Small intestine (tissue), 7 donors: ENCODE measurements around the gene SYT3. TPM values are rescaled to one million over a fixed set of nuclear protein-coding genes. Genes with fewer than 3 reads are reported as not detected.
"Not testable (repeated sequence)": the region's sequence is repeated elsewhere in the genome, so short reads cannot be mapped to it uniquely, and the experiment has no call there.

Experiments used
- DNase-seq, 2 donors: peaks; one replicate each; pipeline versions ENCODE4 v3.0.0 to v3.0.0-alpha.2; 2013
- FAIRE-seq: peaks from 2 replicates; lab custom pipeline; 2012; peaks lifted over from hg19 to GRCh38; lab: Jason Lieb, UNC
- H3K27ac ChIP-seq, 3 donors: one replicate each; pipeline ENCODE4 v1.5.1; 2013; ENCODE audit warnings: low read length in 2 of 3, mild to moderate bottlenecking in 2 of 3, control low read depth in 1 of 3, inconsistent platforms in 1 of 3, low read depth in 1 of 3, moderate library complexity in 1 of 3
- H3K27me3 ChIP-seq, 3 donors: one replicate each; pipeline ENCODE4 v1.6.1; 2013; ENCODE audit warnings: low read length in 3 of 3, inconsistent platforms in 1 of 3; ENCODE audit not compliant: control insufficient read depth in 3 of 3, insufficient read depth in 3 of 3
- H3K36me3 ChIP-seq, 3 donors: one replicate each; pipeline ENCODE4 v1.6.1; 2013; ENCODE audit warnings: low read length in 3 of 3, inconsistent platforms in 1 of 3, low read depth in 1 of 3, mild to moderate bottlenecking in 1 of 3, moderate library complexity in 1 of 3; ENCODE audit not compliant: control insufficient read depth in 3 of 3, insufficient read depth in 2 of 3
- H3K4me1 ChIP-seq, 3 donors: one replicate each; pipeline ENCODE4 v1.6.1; 2013; ENCODE audit warnings: low read length in 2 of 3, inconsistent platforms in 1 of 3, low read depth in 1 of 3, mild to moderate bottlenecking in 1 of 3, moderate library complexity in 1 of 3; ENCODE audit not compliant: control insufficient read depth in 3 of 3, insufficient read depth in 2 of 3
- H3K4me3 ChIP-seq, 3 donors: one replicate each; pipeline ENCODE4 v1.5.1; 2013; ENCODE audit warnings: low read length in 3 of 3, control low read depth in 1 of 3, inconsistent platforms in 1 of 3, low read depth in 1 of 3, mild to moderate bottlenecking in 1 of 3, moderate library complexity in 1 of 3
- H3K9me3 ChIP-seq, 2 donors: one replicate each; pipeline ENCODE4 v1.6.1; 2013; ENCODE audit warnings: low read depth in 1 of 2, low read length in 1 of 2; ENCODE audit not compliant: control insufficient read depth in 2 of 2, insufficient read depth in 1 of 2
- WGBS, 3 donors: extraction: QIAGEN DNeasy Blood & Tissue Kit; methylation state at CpG; one replicate each; pipeline ENCODE4 v1.1.7; 2013; 5-methylcytosine and 5-hydroxymethylcytosine counted together
- polyA plus RNA-seq, 4 donors: library from polyadenylated mRNA; stranded (reverse) in 3 of 4; unstranded in 1 of 4; fragments of 200-250 nt in 3 of 4; fragments of 120-200 nt in 1 of 4; gene quantifications; one replicate each; pipeline versions ENCODE4 v1.2.1 to v1.2.3, GENCODE V29; 2013
- donor health status: healthy with polysubstance abuse.
- donor health status: control.
- donor health status: control.
- donor health status: Bipolar disorder and iron deficiency.
- donor health status: healthy.

The SYT3 gene
- polyA plus RNA-seq, 4 donors = 0.15 to 0.57 TPM; not detected in 2

DNA sequence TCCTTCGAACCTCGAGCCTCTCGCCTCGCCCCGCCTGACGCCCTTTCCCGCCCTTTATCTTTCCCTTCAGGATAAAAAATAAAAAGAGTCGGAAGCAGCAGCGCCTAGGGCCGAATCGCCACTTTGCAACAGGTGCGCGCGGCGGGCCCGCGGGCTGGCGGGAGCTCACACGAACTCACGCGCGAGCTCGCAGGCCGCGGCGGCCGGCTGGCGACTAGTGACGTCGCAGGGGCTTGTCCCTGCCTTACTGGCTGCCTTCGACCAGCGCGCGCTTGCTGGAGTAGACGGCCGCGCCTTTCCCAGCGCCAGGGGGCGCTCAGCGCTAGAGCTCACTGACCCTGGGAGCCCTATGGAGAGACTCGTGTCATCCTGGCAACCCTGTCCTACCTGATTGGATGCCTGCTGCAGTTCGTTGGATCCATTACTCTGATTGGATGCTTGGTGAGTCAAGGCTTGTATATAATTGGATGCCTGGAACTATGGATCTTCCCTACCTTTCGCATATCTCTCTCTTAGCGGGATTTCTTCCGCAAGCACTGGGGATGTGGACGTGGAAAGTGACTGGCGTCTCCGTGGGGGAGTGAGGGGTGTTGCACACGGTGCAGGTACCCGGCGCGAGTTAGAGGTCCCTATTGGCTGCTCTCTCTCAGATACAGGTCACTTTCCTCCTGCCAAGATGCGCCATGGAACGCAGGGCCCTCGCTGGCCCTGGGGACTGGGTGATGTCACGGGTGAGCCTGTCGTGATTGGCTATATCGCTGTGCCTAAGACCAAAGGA is 33.4 kb downstream of the SYT3 start:
- 38 to 67% (median 55%) methylated on average over 42 to 49 of the region's 58 CpGs for WGBS, 3 donors
- not testable (repeated sequence) for H3K27ac ChIP-seq, H3K4me3 ChIP-seq, FAIRE-seq, H3K36me3 ChIP-seq, H3K4me1 ChIP-seq, DNase-seq
- Histone ChIP-seq H3K9me3 (peaks cover 0 to 16% of the 10 kb centered on the region in 2 donors), H3K27me3 (peaks cover 0 to 15% (median 0%) of the 10 kb centered on the region in 3 donors)

DNA sequence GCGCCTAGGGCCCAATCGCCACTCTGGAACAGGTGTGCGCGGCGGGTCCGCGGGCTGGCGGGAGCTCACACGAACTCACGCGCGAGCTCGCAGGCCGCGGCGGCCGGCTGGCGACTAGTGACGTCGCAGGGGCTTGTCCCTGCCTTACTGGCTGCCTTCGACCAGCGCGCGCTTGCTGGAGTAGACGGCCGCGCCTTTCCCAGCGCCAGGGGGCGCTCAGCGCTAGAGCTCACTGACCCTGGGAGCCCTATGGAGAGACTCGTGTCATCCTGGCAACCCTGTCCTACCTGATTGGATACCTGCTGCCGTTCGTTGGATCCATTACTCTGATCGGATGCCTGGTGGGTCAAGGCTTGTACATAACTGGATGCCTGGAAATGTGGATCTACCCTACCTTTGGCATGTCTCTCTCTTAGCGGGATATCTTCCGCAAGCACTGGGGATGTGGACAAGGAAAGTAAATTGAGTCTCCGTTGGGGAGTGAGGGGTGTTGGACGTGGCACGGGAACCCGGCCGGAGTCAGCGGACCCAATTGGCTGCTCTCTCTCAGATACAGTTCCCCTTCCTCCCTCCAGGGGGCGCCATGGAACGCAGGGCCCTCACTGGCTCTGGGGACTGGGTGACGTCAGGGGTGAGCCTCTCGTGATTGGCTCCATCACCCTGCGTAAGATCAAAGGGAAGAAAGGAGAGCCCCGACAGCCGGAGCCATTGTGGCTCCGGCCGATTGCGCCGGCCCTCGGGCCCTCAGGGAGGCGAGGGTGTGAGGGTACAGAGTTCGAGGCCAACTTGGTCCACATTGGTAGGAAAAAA is 35.2 kb downstream of the SYT3 start:
- not testable (repeated sequence) for H3K4me1 ChIP-seq, H3K4me3 ChIP-seq, H3K36me3 ChIP-seq, H3K27ac ChIP-seq, DNase-seq, FAIRE-seq
- Histone ChIP-seq H3K27me3 (peaks cover 0 to 15% (median 0%) of the 10 kb centered on the region in 3 donors), H3K9me3 (peaks cover 0 to 16% of the 10 kb centered on the region in 2 donors)
- WGBS, 3 donors = 47 to 75% methylated on average over 32 to 46 of the region's 56 CpGs; no CpG with 5 or more reads in 1 of the 3 donors

DNA sequence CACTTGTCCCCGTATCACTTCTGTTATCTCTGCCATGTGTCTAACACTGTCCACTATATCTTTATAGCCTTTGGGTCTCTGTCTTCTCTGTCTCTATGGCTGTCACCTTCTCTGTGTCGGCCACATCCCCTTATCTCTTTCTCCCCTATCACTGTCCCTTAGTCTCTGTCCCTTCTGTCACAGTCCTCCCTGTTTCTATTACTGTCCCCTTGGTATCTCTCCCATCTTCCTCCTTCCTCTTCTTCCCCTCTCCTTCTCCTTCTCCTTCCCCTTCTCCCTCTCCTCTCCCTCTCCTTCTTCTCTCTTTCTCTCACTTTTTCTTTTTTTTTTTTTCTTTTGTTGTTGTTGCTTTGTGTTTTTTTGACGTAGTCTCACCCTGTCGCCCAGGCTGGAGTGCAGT is 36.7 kb downstream of the SYT3 start:
- Histone ChIP-seq H3K4me1 (no peaks in the 10 kb centered on the region), H3K9me3 (peaks cover 0 to 13% of the 10 kb centered on the region in 2 donors), H3K4me3 (no peak overlapping the region), H3K36me3 (no peaks in the 10 kb centered on the region), H3K27ac (no peak overlapping the region), H3K27me3 (peaks cover 0 to 10% (median 0%) of the 10 kb centered on the region in 3 donors)
- WGBS, 3 donors = 73 to 86% (median 79%) methylated on average over 4 of the region's 4 CpGs
- DNase-seq = no peak
- FAIRE-seq = no peak

DNA sequence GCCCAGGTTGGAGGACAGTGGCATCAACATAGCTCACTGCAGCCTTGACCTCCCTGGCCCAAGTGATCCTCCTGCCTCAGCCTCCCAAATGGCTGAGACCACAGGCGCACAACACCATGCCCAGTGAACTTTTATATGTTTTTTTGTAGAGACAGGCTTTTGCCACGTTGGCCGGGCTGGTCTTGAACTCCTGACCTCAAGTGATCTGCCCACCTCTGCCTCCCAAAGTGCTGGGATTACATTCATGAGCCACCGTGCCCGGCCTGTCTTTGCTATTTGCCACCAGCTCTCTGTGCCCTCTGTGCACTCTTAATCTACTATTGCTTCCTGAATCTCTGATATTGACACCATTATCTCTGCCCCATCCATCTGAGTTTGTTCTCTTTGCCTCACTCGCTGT is 37.2 kb downstream of the SYT3 start:
- Histone ChIP-seq H3K4me3 (no peak overlapping the region), H3K27me3 (peaks cover 0 to 8% (median 0%) of the 10 kb centered on the region in 3 donors), H3K4me1 (no peaks in the 10 kb centered on the region), H3K9me3 (peaks cover 0 to 9% of the 10 kb centered on the region in 2 donors), H3K36me3 (no peaks in the 10 kb centered on the region), H3K27ac (no peak overlapping the region)
- no peak for DNase-seq
- WGBS, 3 donors = 80 to 86% (median 84%) methylated on average over 5 to 6 of the region's 6 CpGs
- no peak for FAIRE-seq

DNA sequence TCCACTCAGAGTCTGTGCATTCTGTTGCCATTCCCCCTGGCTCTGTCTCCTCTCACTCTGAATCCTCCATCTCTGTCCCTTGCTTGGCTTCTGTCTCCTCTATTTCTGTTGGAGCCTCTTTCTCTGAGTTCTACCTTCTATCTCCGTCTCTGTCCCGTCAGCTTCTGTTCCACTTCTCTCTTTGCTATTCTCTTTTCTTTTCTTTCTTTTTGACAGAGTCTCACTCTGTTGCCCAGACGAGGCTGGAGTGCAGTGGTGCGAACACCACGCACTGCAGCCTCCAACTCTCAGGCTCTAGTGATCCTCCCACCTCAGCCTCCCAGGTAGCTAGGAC is 37.6 kb downstream of the SYT3 start:
- DNase-seq = no peak
- 83 to 88% (median 87%) methylated on average over 5 of the region's 5 CpGs for WGBS, 3 donors
- Histone ChIP-seq H3K4me3 (no peak overlapping the region), H3K4me1 (no peaks in the 10 kb centered on the region), H3K27me3 (peaks cover 0 to 8% (median 0%) of the 10 kb centered on the region in 3 donors), H3K9me3 (peaks cover 0 to 6% of the 10 kb centered on the region in 2 donors), H3K27ac (no peak overlapping the region), H3K36me3 (no peaks in the 10 kb centered on the region)
- FAIRE-seq = no peak

DNA sequence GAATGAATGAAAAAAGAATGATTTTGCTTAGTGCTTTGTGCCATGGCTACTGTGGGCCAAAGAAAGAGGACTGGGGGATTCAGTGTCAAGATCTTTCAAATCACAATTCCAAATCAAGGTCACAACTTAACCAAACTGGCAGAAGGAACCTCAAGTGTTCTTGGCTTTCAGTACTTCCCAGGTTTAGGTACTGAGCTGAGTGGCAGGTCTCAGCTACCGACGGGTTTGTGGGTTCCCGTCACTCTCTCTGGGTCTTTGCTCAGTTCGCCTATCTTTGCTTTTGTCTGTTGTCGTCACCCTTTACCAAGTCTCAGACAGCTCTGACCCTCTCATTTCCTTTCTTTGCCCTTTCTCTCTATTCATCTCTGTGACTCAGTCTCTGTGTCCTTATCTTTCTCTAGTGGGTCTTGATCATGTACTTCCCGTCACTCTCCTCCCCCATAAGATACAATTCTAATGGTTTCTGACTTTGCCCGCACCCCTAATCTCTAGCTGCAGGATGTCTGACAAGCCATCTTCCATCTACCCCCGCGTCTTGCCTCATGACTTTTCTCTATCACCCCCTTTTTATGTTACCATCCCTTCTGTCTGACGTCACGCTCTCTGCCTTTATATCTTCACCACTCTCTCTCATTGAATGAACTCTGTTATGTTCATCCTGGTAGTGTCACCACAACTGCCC is 38.1 kb downstream of the SYT3 start:
- Histone ChIP-seq H3K4me3 (no peak overlapping the region), H3K27me3 (peaks cover 0 to 7% (median 0%) of the 10 kb centered on the region in 3 donors)
- no peak for FAIRE-seq

DNA sequence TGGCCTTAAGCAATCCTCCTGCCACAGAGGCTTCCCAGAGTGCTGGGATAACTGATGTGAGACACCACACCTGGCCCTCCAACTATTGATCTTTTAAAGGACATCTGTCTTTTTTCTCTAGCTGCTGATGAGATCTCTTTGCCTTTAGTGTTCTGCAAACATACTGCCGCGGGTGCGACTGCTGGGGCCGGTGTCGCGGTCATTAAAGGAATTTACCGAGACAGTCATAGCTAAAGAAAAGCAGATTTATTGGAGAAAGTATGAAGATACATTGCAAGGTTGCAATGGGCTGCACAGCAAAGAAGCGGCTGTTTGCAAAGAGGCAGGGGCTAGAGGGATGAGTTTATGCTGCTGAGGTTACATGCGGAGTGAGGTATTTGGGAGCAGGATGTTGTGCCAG is 40.3 kb downstream of the SYT3 start:
- Histone ChIP-seq H3K27me3 (no peaks in the 10 kb centered on the region), H3K36me3 (no peaks in the 10 kb centered on the region), H3K4me1 (no peaks in the 10 kb centered on the region), H3K9me3 (no peaks in the 10 kb centered on the region), H3K27ac (no peak overlapping the region), H3K4me3 (no peak overlapping the region)
- 77 to 84% (median 78%) methylated on average over 9 of the region's 9 CpGs for whole genome bisulfite sequencing, 3 donors
- no peak for FAIRE-seq
- DNase-seq = no peak

More for the DNA sequence above, 38.1 kb downstream of the SYT3 start:
- Histone ChIP-seq H3K27ac (no peak overlapping the region), H3K4me1 (no peaks in the 10 kb centered on the region), H3K9me3 (peaks cover 0 to 3% of the 10 kb centered on the region in 2 donors), H3K36me3 (no peaks in the 10 kb centered on the region)
- 70 to 79% (median 71%) methylated on average over 11 of the region's 11 CpGs for WGBS, 3 donors
- no peak for DNase-seq

DNA sequence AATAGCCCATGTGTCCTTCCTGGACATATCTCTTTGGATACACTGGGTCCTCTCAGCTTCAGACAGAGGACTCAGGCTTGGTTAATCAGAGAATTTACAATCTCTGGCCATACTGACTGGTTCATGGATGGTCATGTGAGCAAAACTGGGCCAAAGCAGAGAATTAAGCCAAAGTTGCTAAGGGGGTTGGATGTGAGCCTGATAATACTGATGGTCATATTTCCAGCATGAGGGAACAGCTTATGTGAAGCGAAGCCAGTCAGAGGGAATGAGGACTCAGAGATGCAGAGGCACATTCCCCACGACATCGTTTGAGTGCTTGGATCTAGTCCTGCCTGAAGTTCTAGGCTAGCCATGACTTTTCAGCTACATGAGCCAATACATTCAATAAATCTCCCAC is 49.5 kb downstream of the SYT3 start:
- Histone ChIP-seq H3K4me3 (no peak overlapping the region), H3K27ac (no peak overlapping the region), H3K9me3 (no peaks in the 10 kb centered on the region), H3K36me3 (no peaks in the 10 kb centered on the region), H3K27me3 (no peaks in the 10 kb centered on the region), H3K4me1 (no peaks in the 10 kb centered on the region)
- 72 to 94% (median 88%) methylated on average over 3 of the region's 3 CpGs for WGBS, 3 donors
- no peak for DNase-seq
- no peak for FAIRE-seq
